Right ventricle myocardium superior (tissue), 1 donor: Measurements from ENCODE around the gene TMOD2. TPM values are rescaled to one million over a fixed set of nuclear protein-coding genes. Genes with fewer than 3 reads are reported as not detected.
"Not testable (repeated sequence)": the region's sequence is repeated elsewhere in the genome, so short reads cannot be mapped to it uniquely, and the experiment has no call there.

Source experiments
- ATAC-seq: fragments of 200-7000 bp; cut with Tn5 transposase; one replicate; pipeline ENCODE4 v1.9.1; 2020; ENCODE audit warnings: mild to moderate bottlenecking; ENCODE audit not compliant: poor library complexity
- DNase-seq: peaks from one replicate; pipeline ENCODE4 v3.0.0-alpha.2; 2020
- intact Hi-C: fragments of 100-400 bp; cut with DNase I; formaldehyde crosslinking; loops from one replicate; pipeline ENCODE4 v1.11.2; 2022
- total RNA-seq: library from RNA; stranded (reverse); fragmentation: NEBNext Ultra II Directional; extraction: Animal tissue kit (Norgen Biotek cat#: 25700); gene quantifications from one replicate; pipeline ENCODE4 v1.2.1, GENCODE V29; 2021
- donor health status: DM: no; HTN: yes; CAD: no; lungs with severe emphysema.

Gene TMOD2
- total RNA-seq, 1 donor from 2014 or later: 7.3 TPM

GRCh38 chr15:51759557-51760070 lies 8.2 kb downstream of the TMOD2 start:
- intact Hi-C loops: no loop called here
- peak; percentile 63 for DNase-seq
- peak; percentile 94 for ATAC-seq

- DNase-seq (no peak), ATAC-seq (no peak)
- intact Hi-C loops: no loop called here
Observed at GRCh38 chr15:51760805-51761204, 9.4 kb downstream of the TMOD2 start.

GRCh38 chr15:51765751-51766150 lies 14.4 kb downstream of the TMOD2 start:
- intact Hi-C loops: no loop called here
- ATAC-seq: no peak
- DNase-seq: no peak

- intact Hi-C loops: no loop called here
- ATAC-seq (no peak), DNase-seq (no peak)
Observed at GRCh38 chr15:51766341-51766740, 14.9 kb downstream of the TMOD2 start.

- ATAC-seq: no peak
- peak; percentile 44 for DNase-seq
- intact Hi-C loops: no loop called here
Observed at GRCh38 chr15:51768018-51768417, 16.6 kb downstream of the TMOD2 start.

GRCh38 chr15:51770902-51771301 lies 19.5 kb downstream of the TMOD2 start:
- intact Hi-C loops: loop anchor here (10.0 kb wide), 1 partner anchor 46 kb away; no protein-coding TSS in a partner anchor
- ATAC-seq: no peak

GRCh38 chr15:51771773-51772172 lies 20.4 kb downstream of the TMOD2 start:
- DNase-seq (no peak), ATAC-seq (no peak)
- intact Hi-C loops: loop anchor here (10.0 kb wide), 1 partner anchor 47 kb away; no protein-coding TSS in a partner anchor

More at GRCh38 chr15:51770902-51771301, 19.5 kb downstream of the TMOD2 start:
- no peak for DNase-seq

- ATAC-seq: no peak
Observed at GRCh38 chr15:51774916-51775315, 23.5 kb downstream of the TMOD2 start.

GRCh38 chr15:51775967-51776816 lies 24.8 kb downstream of the TMOD2 start:
- peak; percentile 89 for ATAC-seq
- intact Hi-C loops: loop anchor here (2.0 to 10.0 kb wide), 2 partner anchors 51 to 125 kb away; no protein-coding TSS in a partner anchor
- no peak for DNase-seq

More at GRCh38 chr15:51774916-51775315, 23.5 kb downstream of the TMOD2 start:
- intact Hi-C loops: loop anchor here (10.0 kb wide), 1 partner anchor 50 kb away; no protein-coding TSS in a partner anchor
- no peak for DNase-seq

- ATAC-seq: peak; percentile 96
- no peak for DNase-seq
- intact Hi-C loops: loop anchor here (2.0 to 10.0 kb wide), 2 partner anchors 52 to 126 kb away; no protein-coding TSS in a partner anchor
Observed at GRCh38 chr15:51776952-51777569, 25.7 kb downstream of the TMOD2 start.

- no peak for ATAC-seq
- intact Hi-C loops: no loop called here
- no peak for DNase-seq
Observed at GRCh38 chr15:51780636-51781035, 29.2 kb downstream of the TMOD2 start.

GRCh38 chr15:51781506-51781905 lies 30.1 kb downstream of the TMOD2 start:
- no peak for DNase-seq
- intact Hi-C loops: no loop called here
- no peak for ATAC-seq

GRCh38 chr15:51782357-51782896 lies 31.0 kb downstream of the TMOD2 start:
- intact Hi-C loops: no loop called here
- DNase-seq (no peak), ATAC-seq (no peak)

GRCh38 chr15:51783967-51784366 lies 32.6 kb downstream of the TMOD2 start:
- no peak for ATAC-seq
- intact Hi-C loops: no loop called here
- DNase-seq: no peak

GRCh38 chr15:51787130-51787529 lies 35.7 kb downstream of the TMOD2 start:
- ATAC-seq, DNase-seq, intact Hi-C loops: not testable (repeated sequence)

- ATAC-seq, DNase-seq, intact Hi-C loops: not testable (repeated sequence)
Observed at GRCh38 chr15:51792474-51792873, 41.1 kb downstream of the TMOD2 start.

- intact Hi-C loops: no loop called here
- DNase-seq (peak; percentile 65), ATAC-seq (no peak)
Observed at GRCh38 chr15:51793521-51794305, 42.3 kb downstream of the TMOD2 start.

- intact Hi-C loops: no loop called here
- ATAC-seq: no peak
- DNase-seq: no peak
Observed at GRCh38 chr15:51796847-51797401, 45.5 kb downstream of the TMOD2 start.
